Ecto neural progenitor cell (in vitro differentiated cells): ENCODE results near the gene NPW.

Source experiments
- DNase-seq: peaks from one replicate; pipeline ENCODE4 v3.0.0-alpha.2; 2018; ENCODE audit warnings: low spot score

Gene NPW

DNA sequence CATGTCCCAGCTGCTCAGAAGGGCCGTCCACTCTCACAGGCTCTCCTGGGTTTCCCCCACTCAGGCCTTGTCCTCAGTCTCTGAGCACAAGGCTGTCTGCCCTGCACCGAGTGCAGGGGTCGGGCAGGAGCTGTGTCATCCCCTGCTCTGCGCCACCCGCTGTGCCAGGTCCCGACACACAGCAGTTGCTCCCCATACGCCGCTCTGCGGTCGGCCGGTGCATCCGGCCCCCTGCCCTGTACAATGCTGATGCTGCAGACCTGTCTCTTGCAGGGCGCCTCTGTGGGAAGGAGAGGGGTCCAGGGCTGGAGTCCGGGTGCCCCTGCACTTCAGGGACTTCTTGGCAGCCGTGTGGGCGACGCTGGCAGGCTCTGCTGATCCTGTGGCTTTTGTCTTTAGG, 34.3 kb downstream of the NPW start:
- no peak for DNase-seq

DNA sequence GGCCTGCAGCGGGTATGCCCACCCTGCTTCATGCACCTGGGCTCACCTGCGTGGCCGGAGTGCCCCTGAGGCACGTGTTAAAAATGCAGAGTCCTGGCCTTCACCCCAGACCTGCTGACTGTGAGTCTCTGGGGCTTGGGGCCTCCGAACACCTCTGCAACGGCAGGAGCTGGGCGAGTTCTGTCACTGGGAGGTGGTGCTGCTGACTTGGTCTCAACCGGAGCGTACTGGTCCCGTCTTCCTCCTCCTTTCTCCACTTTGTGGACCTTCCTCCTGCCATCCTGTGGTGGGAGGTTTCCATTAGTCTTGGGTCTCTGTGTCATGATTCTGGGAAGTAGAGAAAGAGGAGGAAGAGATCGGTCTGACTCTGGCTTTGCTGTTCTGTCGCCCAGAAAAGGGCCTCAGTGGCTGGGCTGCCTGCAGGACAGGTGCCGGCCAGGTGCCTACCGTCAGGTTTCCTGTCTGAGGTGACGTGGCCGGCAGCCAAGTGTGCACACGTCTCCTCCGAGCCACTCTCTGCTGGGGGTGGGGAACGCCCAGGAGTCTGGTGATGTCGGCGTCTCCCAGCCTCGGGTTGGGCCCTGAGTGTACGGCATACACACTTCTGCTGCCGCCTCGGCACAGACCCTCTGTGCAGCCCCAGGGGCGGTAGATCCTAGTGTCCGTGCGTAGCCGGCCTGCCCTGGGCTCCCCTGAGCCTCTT, 35.1 kb downstream of the NPW start:
- DNase-seq, result no peak

DNA sequence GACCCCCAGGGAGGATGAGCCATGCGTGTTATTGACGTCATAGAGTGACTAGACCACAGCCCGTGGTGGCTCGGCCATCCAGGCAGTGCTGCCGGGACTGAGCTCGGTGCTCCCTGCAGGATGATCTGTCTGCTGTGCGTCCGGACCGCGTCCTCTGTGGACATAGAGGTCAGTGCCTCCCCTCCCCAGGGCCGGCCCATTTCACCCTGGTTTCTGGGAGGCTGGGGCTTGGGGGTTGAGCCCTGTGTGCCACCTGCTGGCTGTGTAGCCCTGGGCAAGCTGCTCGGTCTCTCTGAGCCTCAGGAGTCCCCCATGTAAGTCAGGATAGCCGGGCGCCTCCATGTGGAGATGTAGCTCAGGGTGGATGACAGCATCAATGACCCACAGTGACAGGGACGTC, 36.5 kb downstream of the NPW start:
- DNase-seq, result no peak

DNA sequence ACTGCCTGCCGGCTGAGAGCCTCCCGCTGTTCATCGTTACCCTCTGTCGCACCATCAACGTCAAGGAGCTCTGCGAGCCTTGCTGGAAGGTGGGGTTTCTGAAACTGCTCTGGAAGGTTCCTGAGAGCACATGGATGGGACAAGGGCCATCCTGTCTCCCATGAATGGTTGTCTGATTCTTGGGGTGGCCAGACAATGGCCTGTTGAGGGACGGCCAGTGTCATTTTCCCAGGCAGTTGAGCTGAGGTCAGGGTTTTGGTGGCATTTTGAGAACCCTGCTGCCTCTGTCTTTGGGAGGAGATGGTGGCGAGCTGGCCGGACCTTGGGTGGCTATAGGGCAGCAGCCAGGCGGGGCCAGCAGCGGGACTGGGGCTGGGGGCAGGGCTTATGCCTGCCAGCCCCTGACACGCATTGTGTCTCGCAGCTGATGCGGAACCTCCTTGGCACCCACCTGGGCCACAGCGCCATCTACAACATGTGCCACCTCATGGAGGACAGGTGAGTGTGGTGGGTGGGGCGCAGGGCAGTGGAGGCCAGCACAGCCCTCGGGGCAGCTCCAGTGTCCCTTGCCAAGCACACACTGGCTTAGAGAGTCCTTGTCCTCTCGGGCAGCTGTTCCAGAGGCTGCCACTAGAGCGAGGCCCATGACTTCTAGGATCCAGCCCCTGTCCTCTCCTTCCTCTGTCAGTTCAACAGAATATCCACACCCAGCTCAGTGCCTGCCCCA, 37.3 kb downstream of the NPW start:
- DNase-seq, result no peak

DNA sequence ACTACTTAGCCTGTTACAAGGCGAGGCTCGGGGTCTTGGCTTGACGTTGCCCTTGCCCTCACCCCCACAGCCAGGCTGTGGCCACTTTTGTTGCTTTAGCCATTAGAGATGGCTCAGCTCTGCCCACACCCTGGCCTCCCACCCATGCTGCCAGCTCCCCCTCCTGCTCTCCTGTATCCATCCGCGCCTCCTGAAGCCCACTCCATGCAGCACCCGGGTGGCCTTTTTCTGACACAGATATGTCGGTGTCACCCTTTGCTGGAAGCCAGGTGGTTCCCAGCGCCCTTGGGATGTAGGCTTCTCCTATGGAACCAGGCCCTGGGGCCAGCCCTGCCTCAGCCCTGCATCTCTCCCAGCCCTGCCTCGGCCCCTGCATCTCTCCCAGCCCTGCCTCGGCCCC, 37.9 kb downstream of the NPW start:
- no peak for DNase-seq

DNA sequence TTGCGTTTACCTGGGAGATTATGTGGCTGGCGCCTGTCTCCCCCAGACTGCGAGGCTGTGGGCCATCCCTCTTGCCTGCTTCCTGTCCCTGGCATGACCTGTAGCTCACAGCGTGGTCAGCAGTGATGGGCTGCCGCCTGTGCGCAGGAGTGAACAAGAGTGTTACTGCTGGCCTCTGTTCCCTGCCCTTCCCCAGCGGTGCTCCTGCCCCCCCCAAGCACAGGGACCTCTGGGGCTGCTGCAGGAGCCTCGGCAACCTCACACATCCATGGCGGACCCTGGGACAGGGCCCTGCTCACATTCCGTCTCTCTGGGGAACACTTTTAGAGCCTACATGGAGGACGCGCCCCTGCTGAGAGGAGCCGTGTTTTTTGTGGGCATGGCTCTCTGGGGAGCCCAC, 38.8 kb downstream of the NPW start:
- DNase-seq, result no peak

DNA sequence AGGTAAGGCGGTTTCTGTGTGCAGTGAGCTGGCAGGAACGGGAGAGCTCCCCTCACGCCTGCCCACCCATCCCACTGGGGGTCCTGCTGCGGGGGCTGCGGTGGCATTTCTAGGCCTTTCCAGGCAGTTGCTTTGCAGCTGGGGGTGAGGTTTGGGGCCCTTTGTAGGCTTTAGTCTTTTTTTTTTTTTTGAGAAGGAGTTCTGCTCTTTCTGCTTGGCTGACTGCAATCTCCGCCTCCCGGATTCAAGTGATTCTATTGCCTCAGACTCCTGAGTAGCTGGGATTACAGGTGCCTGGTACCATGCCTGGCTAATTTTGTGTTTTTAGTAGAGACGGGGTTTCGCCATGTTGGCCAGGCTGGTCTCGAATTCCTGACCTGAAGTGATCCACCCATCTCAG, 39.3 kb downstream of the NPW start:
- DNase-seq, result no peak

DNA sequence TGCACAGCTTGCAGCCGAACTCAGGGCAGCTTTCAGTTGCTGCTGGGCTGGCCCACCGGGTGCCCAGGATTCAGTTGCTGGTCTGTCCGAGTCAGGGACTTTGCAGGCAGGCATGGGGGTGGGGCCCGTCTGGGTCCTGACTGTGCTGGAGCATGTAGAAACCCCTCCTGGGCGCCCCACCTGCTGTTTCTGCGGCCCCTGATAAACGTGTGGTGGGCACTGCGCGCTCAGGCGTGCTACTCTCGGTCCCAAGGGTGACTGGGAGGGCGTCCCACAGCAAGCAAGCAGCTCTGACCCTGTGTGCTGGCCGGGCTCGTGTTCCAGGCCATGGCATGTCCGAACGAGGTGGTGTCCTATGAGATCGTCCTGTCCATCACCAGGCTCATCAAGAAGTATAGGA, 40.8 kb downstream of the NPW start:
- no peak for DNase-seq

DNA sequence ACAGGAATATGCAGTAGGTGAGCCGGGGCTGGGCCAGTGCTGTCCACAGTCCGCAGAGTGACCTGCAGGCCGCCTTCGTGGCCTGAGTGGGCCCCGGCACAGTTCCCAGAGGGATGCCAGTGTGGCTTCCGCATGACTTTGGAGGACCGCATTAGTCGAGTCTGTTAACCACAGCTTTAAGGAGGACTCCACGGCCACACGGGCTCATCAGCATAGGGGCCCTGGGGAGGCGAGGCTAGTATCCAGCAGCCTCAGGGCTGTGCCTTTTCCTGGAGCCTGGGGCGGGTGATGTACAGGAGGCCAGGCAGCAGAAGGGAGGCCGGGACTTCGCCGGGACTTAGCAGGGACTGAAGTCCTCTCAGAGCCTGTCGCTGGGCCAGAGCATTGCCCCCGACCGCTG, 41.4 kb downstream of the NPW start:
- DNase-seq, result no peak

DNA sequence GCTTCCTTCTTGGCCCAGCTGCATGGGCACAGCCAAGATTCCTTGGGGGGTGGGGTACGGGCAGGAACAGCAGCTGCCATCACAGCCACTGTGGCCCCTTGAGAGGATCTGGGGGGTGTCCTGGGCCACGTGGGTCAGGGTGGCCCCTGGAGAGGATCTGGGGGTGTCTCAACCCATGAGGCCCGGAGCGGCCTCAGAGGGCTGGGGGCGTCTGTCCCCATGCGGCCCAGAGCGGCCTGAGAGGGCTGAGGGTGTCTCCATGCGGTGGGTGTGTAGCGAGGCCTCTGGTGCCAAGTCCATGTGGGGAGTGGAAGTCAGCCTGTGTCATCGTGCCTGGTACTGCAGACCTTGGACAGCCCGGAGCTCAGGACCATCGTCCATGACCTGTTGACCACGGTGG, 41.9 kb downstream of the NPW start:
- DNase-seq, result no peak

DNA sequence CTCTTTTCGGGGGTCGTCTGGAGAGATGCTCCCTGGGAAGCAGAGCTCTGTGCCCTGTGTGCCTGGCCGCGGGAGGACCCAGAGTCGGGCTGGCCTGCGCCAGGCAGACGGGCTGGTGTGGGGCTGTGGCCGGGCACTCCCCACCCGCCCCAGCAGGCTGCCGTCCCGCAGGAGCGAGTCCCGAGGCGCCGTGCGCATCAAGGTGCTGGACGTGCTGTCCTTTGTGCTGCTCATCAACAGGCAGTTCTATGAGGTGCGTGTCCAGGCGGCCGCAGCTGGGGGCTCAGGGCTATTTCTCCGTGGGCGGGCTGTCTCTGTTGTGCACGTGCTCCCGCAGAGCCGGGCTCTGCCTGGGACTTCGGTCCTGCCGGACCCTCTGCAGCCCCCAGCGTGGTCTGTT, 43.2 kb downstream of the NPW start:
- DNase-seq, result no peak

DNA sequence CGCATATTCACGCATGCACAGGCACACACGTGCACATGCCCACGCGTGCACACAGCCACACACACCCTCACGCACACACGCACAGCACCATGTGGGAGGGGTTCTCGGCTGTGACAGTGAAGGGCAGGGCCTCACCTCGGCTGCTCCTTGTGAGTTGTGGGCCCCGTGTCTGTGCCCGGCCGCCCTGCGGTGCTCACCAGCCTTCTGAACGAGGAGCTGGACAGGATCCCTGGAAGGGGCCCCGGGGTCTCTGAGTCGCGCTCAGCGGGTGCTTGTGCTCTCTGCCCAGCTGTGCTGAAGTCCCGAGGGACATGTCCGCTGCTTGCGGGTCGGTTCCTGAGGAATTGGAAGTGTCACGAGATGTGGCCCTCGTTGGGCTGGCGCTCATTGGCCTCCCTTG, 44.3 kb downstream of the NPW start:
- DNase-seq, result no peak

DNA sequence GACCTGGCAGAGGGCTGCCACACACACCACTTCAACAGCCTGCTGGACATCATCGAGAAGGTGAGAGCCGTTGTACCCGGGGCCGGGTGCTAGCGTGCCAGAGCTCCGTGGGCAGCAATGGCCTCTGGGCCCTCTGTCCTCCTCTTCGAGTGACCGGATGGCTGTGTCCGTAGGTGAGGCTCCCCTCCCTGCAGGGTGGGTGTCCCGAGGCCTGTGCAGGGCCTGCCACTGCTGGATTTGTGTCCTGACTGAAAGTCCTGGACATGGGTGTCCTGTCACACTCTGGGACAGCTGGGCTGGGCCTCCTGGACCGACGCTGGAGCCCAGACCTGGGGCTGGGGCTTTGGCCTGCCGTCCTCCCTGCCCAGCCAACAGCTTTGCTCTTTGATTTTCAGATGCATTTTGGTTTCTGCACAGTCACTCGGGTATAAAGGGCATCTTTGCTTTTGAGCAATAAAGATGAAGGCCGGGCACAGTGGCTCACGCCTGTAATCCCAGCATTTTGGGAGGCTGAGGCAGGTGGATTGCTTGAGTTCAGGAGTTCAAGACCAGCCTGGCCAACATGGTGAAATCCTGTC, 44.9 kb downstream of the NPW start:
- no peak for DNase-seq

DNA sequence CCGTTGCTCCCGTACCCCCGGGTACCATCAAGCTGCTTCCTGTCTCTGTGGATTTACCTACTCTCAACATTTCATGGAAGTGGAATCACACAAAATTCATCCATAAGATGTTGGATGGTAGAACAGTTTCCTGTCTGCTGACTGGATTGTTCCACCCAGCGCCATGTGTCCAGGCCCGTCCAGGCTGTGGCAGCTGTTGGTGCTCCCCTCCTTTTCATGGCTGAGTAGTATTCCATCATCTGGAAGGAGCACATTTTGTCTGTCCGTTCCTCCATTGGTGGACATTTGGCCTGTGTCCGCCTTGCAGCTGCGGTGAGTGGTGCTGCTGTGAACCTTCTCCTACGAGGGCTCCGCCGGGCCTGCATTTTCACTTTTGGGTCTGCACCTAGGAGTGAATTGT, 46.6 kb downstream of the NPW start:
- DNase-seq, result no peak
